ENCODE results near the gene SLAMF1.
A peak's percentile ranks its signal among the peaks of the same experiment; 100 is the strongest.
"Not testable (repeated sequence)": the region's sequence is repeated elsewhere in the genome, so short reads cannot be mapped to it uniquely, and the experiment has no call there.

SLAMF1 gene

GRCh38 chr1:160637821-160638539, 8.9 kb downstream of the SLAMF1 start:
- peak overlapping the region; percentile 97 for H3K27ac Mint-ChIP-seq
- peaks cover 33% of the 10 kb centered on the region for H3K36me3 Mint-ChIP-seq
- peaks cover 95% of the 10 kb centered on the region for H3K4me1 Mint-ChIP-seq (ENCODE audit: low read depth)
- no peaks in the 10 kb centered on the region for H3K27me3 Mint-ChIP-seq
- no peaks in the 10 kb centered on the region for H3K9me3 Mint-ChIP-seq (ENCODE audit: low read depth)
- H3K4me3 Mint-ChIP-seq: peak overlapping the region; percentile 80

DNA sequence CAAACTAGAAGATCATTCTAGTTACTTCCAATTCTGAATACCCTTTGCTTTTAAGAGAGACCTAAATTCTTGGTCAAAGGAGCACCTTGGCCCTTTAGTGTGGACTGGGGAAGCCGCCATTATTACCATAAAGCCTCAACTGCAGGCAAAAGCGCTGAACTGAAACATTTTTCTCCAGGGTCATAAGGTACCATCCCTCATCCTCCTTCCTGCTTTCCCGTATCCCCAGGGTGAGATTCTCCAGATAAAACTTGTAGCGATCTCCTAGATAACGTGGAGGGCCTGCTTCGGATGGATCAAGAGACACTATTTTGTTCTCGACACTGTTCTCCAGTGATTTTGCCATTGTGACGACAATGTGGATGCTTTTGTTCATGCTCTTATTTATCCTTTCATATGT, 9.8 kb downstream of the SLAMF1 start:
- Mint-ChIP-seq H3K4me3 (peak overlapping the region; percentile 80), H3K36me3 (peaks cover 31% of the 10 kb centered on the region), H3K4me1 (ENCODE audit: low read depth) (peaks cover 93% of the 10 kb centered on the region), H3K27me3 (no peaks in the 10 kb centered on the region), H3K9me3 (ENCODE audit: low read depth) (no peaks in the 10 kb centered on the region), H3K27ac (peak overlapping the region; percentile 97)

GRCh38 chr1:160636547-160636946, 10.3 kb downstream of the SLAMF1 start:
- Mint-ChIP-seq H3K27me3 (no peaks in the 10 kb centered on the region), H3K4me3 (no peak overlapping the region), H3K27ac (peak overlapping the region; percentile 97), H3K4me1 (ENCODE audit: low read depth) (peaks cover 93% of the 10 kb centered on the region), H3K9me3 (ENCODE audit: low read depth) (no peaks in the 10 kb centered on the region), H3K36me3 (peaks cover 35% of the 10 kb centered on the region)

GRCh38 chr1:160636076-160636475, 10.8 kb downstream of the SLAMF1 start:
- no peaks in the 10 kb centered on the region for H3K9me3 Mint-ChIP-seq (ENCODE audit: low read depth)
- H3K27me3 Mint-ChIP-seq: no peaks in the 10 kb centered on the region
- peaks cover 40% of the 10 kb centered on the region for H3K36me3 Mint-ChIP-seq
- H3K27ac Mint-ChIP-seq: peak overlapping the region; percentile 97
- peaks cover 93% of the 10 kb centered on the region for H3K4me1 Mint-ChIP-seq (ENCODE audit: low read depth)
- H3K4me3 Mint-ChIP-seq: peak overlapping the region; percentile 36

DNA sequence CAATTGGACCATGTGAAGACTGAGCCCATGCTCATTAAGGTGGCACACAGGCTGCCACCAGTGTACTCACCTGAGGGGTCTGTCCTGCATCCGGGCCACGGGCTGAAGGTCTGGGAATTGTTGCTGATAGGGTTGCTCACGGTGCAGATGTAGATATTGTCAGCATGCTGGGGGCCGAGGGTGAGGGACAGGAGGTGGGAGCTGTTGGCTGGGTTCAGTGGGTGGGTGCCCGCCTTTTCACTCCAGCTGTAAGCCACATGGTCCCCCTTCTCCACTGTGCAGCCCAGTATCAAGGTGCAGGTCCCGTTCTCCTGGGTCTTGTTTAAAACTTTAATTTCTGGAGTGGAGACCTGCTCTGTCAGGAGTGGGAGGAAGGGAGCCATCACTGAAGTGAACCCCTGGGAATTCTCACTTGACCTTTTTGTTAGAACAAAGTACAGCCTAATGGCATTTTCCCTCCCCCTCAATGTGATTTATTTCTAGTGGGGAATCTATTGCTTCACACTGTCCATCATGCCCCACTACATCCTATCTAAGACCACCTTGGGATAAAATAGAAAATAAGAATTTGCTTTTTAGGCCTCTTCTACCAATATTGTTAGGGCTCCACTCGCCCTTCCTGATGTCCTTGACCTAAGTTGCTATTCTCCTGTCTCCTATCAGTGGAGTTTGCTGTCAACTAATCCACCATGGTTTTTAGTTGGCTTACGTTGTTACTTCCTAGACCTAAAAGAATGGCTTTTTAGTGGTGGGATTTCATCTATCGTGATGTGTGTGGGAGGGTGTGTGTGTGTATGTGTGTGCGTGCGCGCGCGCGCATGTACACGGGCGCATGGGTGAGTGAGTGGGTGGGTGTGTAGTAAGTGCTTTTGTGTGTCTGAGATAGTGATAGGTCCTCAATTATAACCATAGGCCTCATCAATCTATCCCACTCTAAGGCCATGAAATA, 12.0 kb downstream of the SLAMF1 start:
- Mint-ChIP-seq H3K9me3 (ENCODE audit: low read depth) (no peaks in the 10 kb centered on the region), H3K4me1 (ENCODE audit: low read depth) (peaks cover 95% of the 10 kb centered on the region), H3K4me3 (peak overlapping the region; percentile 68), H3K27ac (peak overlapping the region; percentile 79), H3K27me3 (no peaks in the 10 kb centered on the region), H3K36me3 (peaks cover 47% of the 10 kb centered on the region)

GRCh38 chr1:160633330-160633903, 13.4 kb downstream of the SLAMF1 start:
- H3K27me3 Mint-ChIP-seq: no peaks in the 10 kb centered on the region
- H3K4me1 Mint-ChIP-seq (ENCODE audit: low read depth): peaks cover 95% of the 10 kb centered on the region
- H3K27ac Mint-ChIP-seq: peak overlapping the region; percentile 78
- peak overlapping the region; percentile 68 for H3K4me3 Mint-ChIP-seq
- no peaks in the 10 kb centered on the region for H3K9me3 Mint-ChIP-seq (ENCODE audit: low read depth)
- peaks cover 45% of the 10 kb centered on the region for H3K36me3 Mint-ChIP-seq

- peaks cover 94% of the 10 kb centered on the region for H3K4me1 Mint-ChIP-seq (ENCODE audit: low read depth)
- H3K9me3 Mint-ChIP-seq (ENCODE audit: low read depth): peaks cover 4% of the 10 kb centered on the region
- H3K4me3 Mint-ChIP-seq: no peak overlapping the region
- peak overlapping the region; percentile 16 for H3K27ac Mint-ChIP-seq
- no peaks in the 10 kb centered on the region for H3K27me3 Mint-ChIP-seq
- H3K36me3 Mint-ChIP-seq: peaks cover 50% of the 10 kb centered on the region
These were observed 14.7 kb downstream of the SLAMF1 start for GRCh38 chr1:160631983-160632625.

GRCh38 chr1:160630523-160631451, 16.1 kb downstream of the SLAMF1 start:
- H3K9me3 Mint-ChIP-seq (ENCODE audit: low read depth): peaks cover 4% of the 10 kb centered on the region
- peaks cover 95% of the 10 kb centered on the region for H3K4me1 Mint-ChIP-seq (ENCODE audit: low read depth)
- H3K27ac Mint-ChIP-seq: peak overlapping the region; percentile 51
- H3K27me3 Mint-ChIP-seq: no peaks in the 10 kb centered on the region
- H3K4me3 Mint-ChIP-seq: peak overlapping the region; percentile 75
- peaks cover 50% of the 10 kb centered on the region for H3K36me3 Mint-ChIP-seq

DNA sequence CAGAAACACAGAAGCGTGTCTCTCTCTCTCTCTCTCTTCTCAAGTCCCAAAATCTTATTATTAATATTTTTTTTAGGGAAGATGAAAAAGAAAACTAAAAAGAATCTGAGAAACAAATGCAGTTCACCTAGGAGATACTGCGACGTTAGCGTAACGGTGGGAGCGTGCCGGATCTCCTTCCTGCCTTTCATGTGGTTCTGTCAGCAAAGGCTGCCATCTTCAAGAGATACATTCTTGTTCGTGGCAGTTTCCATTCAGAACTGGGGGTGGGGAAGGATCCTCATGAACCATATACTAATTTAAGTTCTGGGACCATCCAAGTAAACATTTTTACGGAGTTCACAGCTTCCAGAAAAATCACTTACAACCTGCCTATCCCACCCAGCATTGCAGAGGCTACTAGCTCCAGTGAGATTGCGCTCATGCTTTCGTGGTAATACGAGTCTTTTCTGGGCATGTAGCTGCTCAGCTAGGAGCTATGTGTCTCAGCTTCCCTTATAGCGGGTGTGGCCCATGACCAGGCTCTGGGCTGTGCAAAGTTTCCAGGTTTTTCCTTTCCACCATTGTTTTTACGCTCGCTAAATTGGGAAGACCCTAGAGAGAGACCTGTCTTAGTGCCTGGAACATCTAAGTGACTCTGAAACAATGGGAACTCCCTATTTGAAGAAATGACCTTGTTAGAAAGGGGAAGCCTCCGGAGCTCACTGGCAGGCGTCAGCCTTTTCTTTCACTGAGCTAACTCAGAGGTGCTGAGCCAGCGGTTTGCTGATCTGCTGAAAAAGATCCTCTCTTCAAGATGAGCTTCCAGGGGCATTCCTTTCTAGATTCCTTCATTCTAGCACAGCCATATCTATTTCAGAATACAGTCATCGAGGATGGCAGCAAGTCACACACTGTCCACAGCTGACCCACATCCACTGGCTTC, 17.3 kb downstream of the SLAMF1 start:
- peaks cover 49% of the 10 kb centered on the region for H3K36me3 Mint-ChIP-seq

GRCh38 chr1:160628799-160629263, 18.0 kb downstream of the SLAMF1 start:
- H3K36me3 Mint-ChIP-seq: peaks cover 47% of the 10 kb centered on the region
- no peaks in the 10 kb centered on the region for H3K27me3 Mint-ChIP-seq
- peaks cover 98% of the 10 kb centered on the region for H3K4me1 Mint-ChIP-seq (ENCODE audit: low read depth)
- peaks cover 4% of the 10 kb centered on the region for H3K9me3 Mint-ChIP-seq (ENCODE audit: low read depth)
- peak overlapping the region; percentile 75 for H3K4me3 Mint-ChIP-seq
- peak overlapping the region; percentile 98 for H3K27ac Mint-ChIP-seq

More for the DNA sequence above, 17.3 kb downstream of the SLAMF1 start:
- Mint-ChIP-seq H3K9me3 (ENCODE audit: low read depth) (peaks cover 4% of the 10 kb centered on the region), H3K4me3 (peak overlapping the region; percentile 75), H3K27me3 (no peaks in the 10 kb centered on the region), H3K4me1 (ENCODE audit: low read depth) (peaks cover 98% of the 10 kb centered on the region), H3K27ac (peak overlapping the region; percentile 98)

GRCh38 chr1:160627677-160628289, 19.1 kb downstream of the SLAMF1 start:
- not testable (repeated sequence) for H3K9me3 Mint-ChIP-seq (ENCODE audit: low read depth); H3K27me3 Mint-ChIP-seq
- H3K4me1 Mint-ChIP-seq (ENCODE audit: low read depth): peaks cover 98% of the 10 kb centered on the region
- peak overlapping the region; percentile 98 for H3K27ac Mint-ChIP-seq
- peak overlapping the region; percentile 77 for H3K4me3 Mint-ChIP-seq
- H3K36me3 Mint-ChIP-seq: peaks cover 45% of the 10 kb centered on the region

DNA sequence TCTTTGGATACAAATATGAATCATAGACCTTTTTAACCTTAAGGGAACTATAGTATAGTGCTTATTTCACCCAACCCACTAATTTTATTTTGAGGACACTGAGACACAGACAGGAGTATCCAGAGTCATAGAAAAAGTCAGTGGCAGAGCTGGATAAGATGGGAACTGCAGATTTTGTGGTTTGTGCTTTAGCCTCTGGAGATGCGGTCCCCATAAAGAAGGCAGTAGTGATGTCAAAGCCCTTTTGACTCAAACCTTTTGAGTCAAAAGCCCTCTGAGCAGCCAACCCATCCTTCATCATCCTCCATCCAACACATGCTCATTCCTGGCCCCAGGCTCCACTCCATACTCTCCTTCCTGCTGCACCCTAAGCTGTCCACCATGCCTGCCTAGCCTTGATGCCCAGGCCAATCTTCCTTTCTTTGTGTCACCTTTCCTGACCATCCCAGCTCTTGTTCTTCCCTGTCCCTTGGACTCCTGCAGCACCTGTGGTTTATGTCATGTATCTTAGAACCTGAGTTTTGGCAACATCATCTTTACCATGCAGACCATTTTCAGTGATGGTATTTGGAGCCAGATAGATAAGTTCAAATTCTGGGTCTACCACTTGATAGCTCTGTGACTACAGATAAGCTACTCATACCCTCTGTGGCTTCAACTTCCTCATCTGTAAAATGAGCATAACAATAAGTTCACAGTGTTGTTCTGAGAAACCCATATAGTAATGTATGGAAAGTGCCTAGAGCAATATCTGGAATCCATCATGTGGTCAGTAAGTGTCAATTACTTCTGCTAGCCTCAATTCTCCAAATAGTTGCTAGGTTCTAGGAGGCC, 20.1 kb downstream of the SLAMF1 start:
- Mint-ChIP-seq H3K4me3 (peak overlapping the region; percentile 77), H3K36me3 (peaks cover 50% of the 10 kb centered on the region), H3K27me3 (no peaks in the 10 kb centered on the region), H3K9me3 (ENCODE audit: low read depth) (peaks cover 4% of the 10 kb centered on the region), H3K27ac (peak overlapping the region; percentile 98), H3K4me1 (ENCODE audit: low read depth) (peaks cover 99% of the 10 kb centered on the region)
